A673 (cell line): ENCODE data around the gene ANKRD37. TPM values are rescaled to one million over a fixed set of nuclear protein-coding genes. Genes with fewer than 3 reads are reported as not detected.

Experiments
- BruUV-seq: library from RNA; stranded (reverse); fragments of 400-500 nt; replicated peaks from 2 replicates; lab custom pipeline; 2021; lab: Mats Ljungman, UMichigan
- CTCF ChIA-PET: fragments of 300-600 bp; sonication (Branson Sonifier 250); formaldehyde crosslinking; loops from one replicate; lab custom pipeline; 2022; ENCODE audit warnings: antibody characterized with exemption; lab: Charles Lee
- POLR2A ChIA-PET: fragments of 300-600 bp; sonication (Branson Sonifier 250); formaldehyde crosslinking; loops from one replicate; lab custom pipeline; 2022; ENCODE audit warnings: antibody characterized with exemption; ENCODE audit not compliant: low non-redundant PET; lab: Charles Lee
- DNase-seq: peaks from one replicate; pipeline ENCODE4 v3.0.0-alpha.2; 2015; ENCODE audit warnings: low spot score
- H3K27ac ChIP-seq: fragments of 200-600 bp; sonication (generic); 2 replicates; pipeline ENCODE4 v1.5.1; 2016; ENCODE audit warnings: mixed run types, low read depth, mild to moderate bottlenecking, mixed read lengths, antibody characterized with exemption, low read length; ENCODE audit not compliant: poor library complexity, severe bottlenecking
- H3K27me3 ChIP-seq: fragments of 200-600 bp; sonication (generic); replicated peaks from 2 replicates; pipeline ENCODE4 v1.6.1; 2017; ENCODE audit warnings: mixed run types, low read depth, mild to moderate bottlenecking, mixed read lengths, antibody characterized with exemption, low read length; ENCODE audit not compliant: insufficient read depth, poor library complexity
- H3K36me3 ChIP-seq: fragments of 200-600 bp; sonication (generic); 2 replicates; pipeline ENCODE4 v1.6.1; 2016; ENCODE audit warnings: mixed run types, mild to moderate bottlenecking, mixed read lengths, antibody characterized with exemption, low read length; ENCODE audit not compliant: insufficient read depth, poor library complexity, severe bottlenecking
- H3K4me1 ChIP-seq: fragments of 200-600 bp; sonication (generic); 2 replicates; pipeline ENCODE4 v1.6.1; 2017; ENCODE audit warnings: mixed run types, mild to moderate bottlenecking, mixed read lengths, antibody characterized with exemption, low read length; ENCODE audit not compliant: insufficient read depth, poor library complexity, severe bottlenecking
- H3K4me3 ChIP-seq: fragments of 200-600 bp; sonication (generic); 2 replicates; pipeline ENCODE4 v1.5.1; 2016; ENCODE audit warnings: low read depth, mixed run types, mild to moderate bottlenecking, mixed read lengths, low read length; ENCODE audit not compliant: poor library complexity, severe bottlenecking
- H3K9me3 ChIP-seq: fragments of 200-600 bp; sonication (generic); 2 replicates; pipeline ENCODE4 v1.6.1; 2016; ENCODE audit warnings: mixed run types, low read depth, mild to moderate bottlenecking, mixed read lengths, antibody characterized with exemption, low read length; ENCODE audit not compliant: poor library complexity, severe bottlenecking
- CTCF ChIP-seq: fragments of 300-800, 200-600 bp; sonication (generic); conservative IDR thresholded peaks from 2 replicates; pipeline ENCODE4 v1.5.1; 2017; ENCODE audit warnings: low read depth, mild to moderate bottlenecking, antibody characterized with exemption, low read length, moderate library complexity, mixed read lengths
- EZH2 ChIP-seq: fragments of 200-600 bp; sonication (generic); IDR thresholded peaks from 2 replicates; pipeline ENCODE4 v1.6.1; 2017; ENCODE audit warnings: borderline replicate concordance, low read depth, mild to moderate bottlenecking, mixed read lengths, antibody characterized with exemption, low read length; ENCODE audit not compliant: poor library complexity, severe bottlenecking
- intact Hi-C: fragments of 100-400 bp; cut with micrococcal nuclease; formaldehyde crosslinking; loops from one replicate; pipeline ENCODE4 v1.10.0; 2022; ENCODE audit not compliant: unreplicated experiment
- total RNA-seq: library from RNA; stranded (reverse); gene quantifications from 2 replicates; pipeline ENCODE4 v1.2.3, GENCODE V29; 2021

ANKRD37 gene
- total RNA-seq, 1 experiment from 2014 or later, result not detected

- peaks cover 7% of the 10 kb centered on the region for H3K36me3 ChIP-seq
- H3K27me3 ChIP-seq, result no peaks in the 10 kb centered on the region
- no TSS peak for BruUV-seq
- TF ChIP-seq EZH2 (no peak), CTCF (no peak)
- ChIA-PET POLR2A (no interaction called here), CTCF (no interaction called here)
- no peak overlapping the region for H3K27ac ChIP-seq
- no peak overlapping the region for H3K4me3 ChIP-seq
- intact Hi-C loops, result no loop called here
- no peak for DNase-seq
- no peaks in the 10 kb centered on the region for H3K9me3 ChIP-seq
- no peaks in the 10 kb centered on the region for H3K4me1 ChIP-seq
Observed at GRCh38 chr4:185408432-185408831, 11.8 kb downstream of the ANKRD37 start.

DNA sequence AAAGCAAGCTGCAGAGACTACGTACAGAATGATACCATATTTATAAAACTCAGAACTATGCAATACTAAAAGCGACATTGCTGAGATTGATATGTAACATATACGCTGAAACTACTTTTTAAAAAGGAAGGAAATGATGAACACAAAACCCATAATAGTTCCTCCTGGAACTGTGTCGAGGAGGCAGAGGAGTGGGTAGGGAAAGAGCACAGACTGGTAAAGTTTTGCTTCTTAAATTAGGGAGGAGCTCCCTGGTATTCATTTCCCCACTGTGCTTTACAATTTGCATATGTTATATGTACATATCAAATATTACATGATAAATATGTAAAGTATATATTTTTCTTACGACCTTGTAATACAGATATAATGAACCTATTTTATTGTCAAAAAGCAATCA, 15.2 kb downstream of the ANKRD37 start:
- Histone ChIP-seq H3K9me3 (no peaks in the 10 kb centered on the region), H3K4me3 (no peak overlapping the region), H3K4me1 (no peaks in the 10 kb centered on the region), H3K27ac (no peak overlapping the region), H3K27me3 (no peaks in the 10 kb centered on the region), H3K36me3 (peaks cover 14% of the 10 kb centered on the region)
- DNase-seq, result no peak
- ChIA-PET POLR2A (no interaction called here), CTCF (no interaction called here)
- no peak for TF ChIP-seq EZH2
- TF ChIP-seq CTCF, result no peak
- intact Hi-C loops, result no loop called here
- no TSS peak for BruUV-seq

DNA sequence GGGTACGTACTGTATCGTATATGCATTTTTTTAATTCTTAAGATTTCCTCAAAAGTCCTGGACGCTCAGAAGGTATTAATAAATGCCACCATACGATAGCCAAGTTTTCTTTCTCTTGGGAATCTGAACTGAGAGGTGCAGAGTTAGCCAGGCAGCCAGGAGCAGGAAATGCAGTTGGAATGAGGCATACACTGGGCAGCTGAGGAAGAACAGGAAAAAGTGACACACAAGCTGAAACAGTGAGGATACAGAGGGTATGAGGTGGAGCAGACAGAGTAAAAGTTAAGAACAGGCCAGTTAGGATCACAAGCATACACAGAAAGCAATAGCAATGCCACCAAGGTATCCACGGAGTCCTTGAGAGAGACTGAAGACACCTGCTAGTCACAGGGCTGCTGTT, 15.8 kb downstream of the ANKRD37 start:
- Histone ChIP-seq H3K27me3 (no peaks in the 10 kb centered on the region), H3K4me1 (no peaks in the 10 kb centered on the region), H3K4me3 (no peak overlapping the region), H3K27ac (no peak overlapping the region), H3K36me3 (peaks cover 14% of the 10 kb centered on the region), H3K9me3 (no peaks in the 10 kb centered on the region)
- no peak for DNase-seq
- ChIA-PET CTCF (no interaction called here), POLR2A (no interaction called here)
- no TSS peak for BruUV-seq
- TF ChIP-seq CTCF, result no peak
- no peak for TF ChIP-seq EZH2
- intact Hi-C loops, result no loop called here
